H1 (cell line): ENCODE data around the gene CHST12. TPM values are rescaled to one million over a fixed set of nuclear protein-coding genes. Genes with fewer than 3 reads are reported as not detected.

ENCODE experiments used
- CREB1 ChIP-seq: IDR thresholded peaks from 2 replicates; pipeline ENCODE4 v1.6.1; 2012; ENCODE audit warnings: inconsistent platforms
- RAD21 ChIP-seq, 2 experiments: IDR thresholded peaks in 1 of 2; conservative IDR thresholded peaks in 1 of 2; 2 replicates each; pipeline ENCODE4 v1.6.1; 2011; ENCODE audit warnings: low read depth in 2 of 2, low read length in 2 of 2, improper control_type of control experiment in 1 of 2, inconsistent platforms in 1 of 2, mild to moderate bottlenecking in 1 of 2, moderate library complexity in 1 of 2
- polyA plus RNA-seq, 7 experiments: library from polyadenylated mRNA; depleted of rRNA in 3 of 7; stranded (reverse) in 5 of 7; unstranded in 2 of 7; fragments of >200 nt in 5 of 7; fragments of 200-250 nt in 2 of 7; gene quantifications; 1 replicate in 5 of 7; 2 replicates in 1 of 7; 4 replicates in 1 of 7; pipeline versions ENCODE4 v1.2.1 to v1.2.3, GENCODE V29; 2011 to 2013; ENCODE audit warnings: missing spikeins in 2 of 7, mixed read lengths in 2 of 7
- total RNA-seq: library from RNA; stranded (reverse); fragmentation: NEBNext Ultra II Directional; extraction: Animal tissue kit (Norgen Biotek cat#: 25700); gene quantifications from 2 replicates; pipeline ENCODE4 v1.2.1, GENCODE V29; 2021

The CHST12 gene
- total and polyA plus RNA-seq, 2 of the 8 experiments (the other 6 are each of a cell fraction or from before 2014, with no cell fraction given): 13.4 to 24.1 TPM

DNA sequence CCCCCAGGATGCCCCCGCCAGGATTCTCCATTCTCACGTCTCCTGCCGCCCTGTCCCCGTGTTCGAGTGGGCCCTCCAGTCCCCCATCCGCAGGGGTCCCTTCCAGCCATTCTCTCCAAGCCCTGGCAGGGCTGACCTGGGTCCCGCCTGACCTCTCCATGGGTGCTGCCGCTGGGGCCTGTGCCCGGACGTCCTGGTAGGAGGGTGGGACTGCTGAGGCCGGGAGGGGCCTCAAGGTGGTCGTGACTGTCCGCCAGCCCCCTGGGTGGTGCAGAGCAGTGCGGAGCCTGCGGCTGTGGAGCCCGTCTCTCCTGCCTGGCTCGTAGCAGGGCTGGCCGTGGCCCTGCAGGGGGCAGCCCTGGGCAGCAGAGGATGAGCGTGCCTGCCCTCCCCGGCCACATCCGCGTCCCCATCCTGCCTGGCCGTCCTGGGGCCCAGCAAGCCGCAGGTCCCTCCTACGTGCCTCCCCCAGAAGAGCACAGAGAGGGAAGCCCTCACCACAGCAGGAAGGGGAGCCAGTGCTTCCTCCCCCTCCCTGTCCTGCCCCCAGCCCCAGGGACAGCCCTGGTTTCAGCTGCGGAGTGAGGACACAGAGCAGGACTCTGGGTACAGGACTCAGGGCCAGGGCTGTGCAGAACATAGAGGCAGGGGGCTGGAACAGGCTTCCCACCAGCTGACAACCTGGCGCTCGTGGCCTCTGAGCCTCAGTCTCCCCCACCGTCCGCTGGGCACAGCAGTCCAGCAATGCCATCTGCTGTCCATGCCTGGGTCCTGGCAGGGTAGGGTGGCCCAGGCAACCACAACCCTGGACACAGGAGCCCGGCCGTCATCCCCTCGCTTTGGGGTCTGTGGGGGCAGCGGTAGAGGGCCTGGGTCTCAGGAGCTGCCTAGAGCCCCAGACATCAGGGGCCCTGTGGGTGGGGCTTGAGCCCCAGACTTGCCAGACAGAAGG, 74.3 kb downstream of the CHST12 start (continued):
- peak; percentile 85 to 86 for TF ChIP-seq RAD21 (IDR thresholded peaks at IDR 0.05 in 1 of 2, conservative IDR thresholded peaks at IDR 0.05 in 1 of 2; ENCODE audit: low read depth in 2 of 2, low read length in 2 of 2)
- TF ChIP-seq CREB1: 0 out of 2 replicates have a peak, but pooled peaks have one; percentile 34
- TF ChIP-seq, all 59 proteins: peak for 5
